ENCODE results near the gene TTC9B. TPM values are rescaled to one million over a fixed set of nuclear protein-coding genes. Genes with fewer than 3 reads are reported as not detected.

Gene TTC9B
- total RNA-seq, 1 donor from 2014 or later = not detected

- POLR2A ChIA-PET = no interaction called here
- intact Hi-C loops (cut with micrococcal nuclease) = no loop called here
- no peaks in the 10 kb centered on the region for H3K27me3 Mint-ChIP-seq
- H3K9me3 Mint-ChIP-seq = no peaks in the 10 kb centered on the region
- no peak for TF ChIP-seq CTCF (IDR thresholded peaks at IDR 0.05)
- H3K4me1 Mint-ChIP-seq = no peaks in the 10 kb centered on the region
- no peak overlapping the region for H3K4me3 Mint-ChIP-seq
- H3K36me3 Mint-ChIP-seq (ENCODE audit: low read depth) = peaks cover 63% of the 10 kb centered on the region
- DNase-seq = no peak
- no peak for ATAC-seq (ENCODE audit: low read depth)
- CTCF ChIA-PET = no interaction called here
- H3K27ac Mint-ChIP-seq = no peak overlapping the region
These were observed 17.2 kb upstream of the TTC9B start for GRCh38 chr19:40235238-40236025.

- intact Hi-C loops (cut with micrococcal nuclease) = no loop called here
- no peak for ATAC-seq (ENCODE audit: low read depth)
- no peaks in the 10 kb centered on the region for H3K4me1 Mint-ChIP-seq
- no peak for DNase-seq
- no peak overlapping the region for H3K4me3 Mint-ChIP-seq
- peaks cover 57% of the 10 kb centered on the region for H3K36me3 Mint-ChIP-seq (ENCODE audit: low read depth)
- no peak for TF ChIP-seq CTCF (IDR thresholded peaks at IDR 0.05)
- POLR2A ChIA-PET = no interaction called here
- no peaks in the 10 kb centered on the region for H3K27me3 Mint-ChIP-seq
- CTCF ChIA-PET = interaction anchor here (0.5 kb wide), 1 partner anchor 71 kb away, joined by 3 read pairs; no protein-coding TSS in a partner anchor
- H3K27ac Mint-ChIP-seq = no peak overlapping the region
- no peaks in the 10 kb centered on the region for H3K9me3 Mint-ChIP-seq
These were observed 16.4 kb upstream of the TTC9B start for GRCh38 chr19:40234429-40235237.

GRCh38 chr19:40233811-40234389, 15.7 kb upstream of the TTC9B start:
- no peaks in the 10 kb centered on the region for H3K9me3 Mint-ChIP-seq
- no peak for ATAC-seq (ENCODE audit: low read depth)
- no peak for TF ChIP-seq CTCF (IDR thresholded peaks at IDR 0.05)
- H3K4me1 Mint-ChIP-seq = no peaks in the 10 kb centered on the region
- no peaks in the 10 kb centered on the region for H3K27me3 Mint-ChIP-seq
- DNase-seq = no peak
- CTCF ChIA-PET = interaction anchor here (0.5 kb wide), 1 partner anchor 71 kb away, joined by 3 read pairs; no protein-coding TSS in a partner anchor
- H3K27ac Mint-ChIP-seq = no peak overlapping the region
- no peak overlapping the region for H3K4me3 Mint-ChIP-seq
- intact Hi-C loops (cut with micrococcal nuclease) = no loop called here
- H3K36me3 Mint-ChIP-seq (ENCODE audit: low read depth) = peaks cover 50% of the 10 kb centered on the region
- POLR2A ChIA-PET = no interaction called here

DNA sequence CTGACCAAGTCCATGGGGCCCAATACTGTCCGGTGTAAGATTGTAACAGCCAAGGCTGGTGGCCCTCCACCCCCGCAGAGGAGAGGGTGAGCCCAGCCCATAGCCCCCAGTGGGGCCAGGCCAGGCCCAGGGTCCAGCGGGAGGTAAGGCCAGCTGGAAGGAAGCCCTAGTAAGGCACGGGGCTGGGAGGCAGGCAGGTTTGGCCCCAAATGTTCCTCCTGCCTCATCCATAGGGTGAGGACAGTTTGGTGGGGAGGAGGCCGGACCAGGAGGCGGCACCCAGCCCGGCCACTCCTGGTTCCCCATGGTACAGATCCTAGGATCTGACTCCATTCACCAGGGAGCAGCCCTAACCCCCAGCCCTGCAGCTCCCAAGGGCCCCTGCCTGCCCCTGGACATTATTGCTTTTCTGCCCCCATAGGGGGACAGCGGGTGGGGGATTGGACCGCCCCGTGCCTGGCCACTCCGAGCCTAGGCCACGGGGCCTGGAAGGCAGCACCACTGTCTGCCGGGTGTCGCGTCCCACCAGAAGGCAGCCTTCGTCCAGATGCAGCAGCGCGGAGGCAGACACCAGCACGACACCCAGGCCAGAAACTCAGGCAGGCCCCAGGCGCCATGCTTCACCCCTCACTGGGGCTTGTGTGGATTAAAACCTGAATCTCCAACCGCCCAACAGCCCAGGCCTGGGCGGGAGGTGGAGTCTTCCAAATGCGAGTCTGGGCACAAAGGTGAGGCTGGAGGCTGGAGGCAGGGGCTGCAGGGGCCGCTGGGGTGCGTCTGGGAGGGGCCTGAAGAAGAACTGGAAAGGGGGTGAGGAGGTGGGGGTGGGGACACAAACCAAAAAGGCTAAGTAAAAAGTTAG, 15.0 kb upstream of the TTC9B start:
- ATAC-seq (ENCODE audit: low read depth) = no peak
- H3K27me3 Mint-ChIP-seq = no peaks in the 10 kb centered on the region
- ChIA-PET CTCF (no interaction called here), POLR2A (no interaction called here)
- peaks cover 45% of the 10 kb centered on the region for H3K36me3 Mint-ChIP-seq (ENCODE audit: low read depth)
- no peak for DNase-seq
- no peak overlapping the region for H3K27ac Mint-ChIP-seq
- no peak for TF ChIP-seq CTCF (IDR thresholded peaks at IDR 0.05)
- no peak overlapping the region for H3K4me3 Mint-ChIP-seq
- intact Hi-C loops (cut with micrococcal nuclease) = no loop called here
- H3K4me1 Mint-ChIP-seq = no peaks in the 10 kb centered on the region
- no peaks in the 10 kb centered on the region for H3K9me3 Mint-ChIP-seq

Data from activated B cell treated with CpG ODN at 0.5 μM for 24 hours (primary cell).